Neuronal stem cell (in vitro differentiated cells): ENCODE results near the gene WWOX.

Experiments used
- DNase-seq: peaks from one replicate; pipeline ENCODE4 v3.0.0-alpha.2; 2013; ENCODE audit warnings: low spot score
- H2AFZ ChIP-seq: one replicate; pipeline ENCODE4 v1.6.1; 2013; ENCODE audit warnings: mild to moderate bottlenecking, low read length, inconsistent platforms
- H2AK5ac ChIP-seq: 2 replicates; pipeline ENCODE4 v1.6.1; 2013; ENCODE audit warnings: low read depth, mild to moderate bottlenecking, inconsistent platforms, low read length, moderate library complexity, mixed read lengths
- H2BK120ac ChIP-seq: 2 replicates; pipeline ENCODE4 v1.6.1; 2013; ENCODE audit warnings: low read depth, mild to moderate bottlenecking, inconsistent platforms, low read length, moderate library complexity, mixed read lengths
- H2BK12ac ChIP-seq: one replicate; pipeline ENCODE4 v1.6.1; 2013; ENCODE audit warnings: low read length, inconsistent platforms
- H2BK15ac ChIP-seq: 2 replicates; pipeline ENCODE4 v1.6.1; 2013; ENCODE audit warnings: mild to moderate bottlenecking, low read length, inconsistent platforms, mixed read lengths
- H2BK5ac ChIP-seq: one replicate; pipeline ENCODE4 v1.6.1; 2013; ENCODE audit warnings: inconsistent platforms, mild to moderate bottlenecking, low read length, moderate library complexity
- H3K14ac ChIP-seq: one replicate; pipeline ENCODE4 v1.6.1; 2013; ENCODE audit warnings: low read length, inconsistent platforms
- H3K18ac ChIP-seq: 2 replicates; pipeline ENCODE4 v1.6.1; 2013; ENCODE audit warnings: low read length, inconsistent platforms
- H3K23ac ChIP-seq: 2 replicates; pipeline ENCODE4 v1.6.1; 2013; ENCODE audit warnings: low read depth, mild to moderate bottlenecking, mixed read lengths, low read length, inconsistent platforms; ENCODE audit not compliant: poor library complexity
- H3K27ac ChIP-seq: replicated peaks from 3 replicates; pipeline ENCODE4 v1.5.1; 2013; ENCODE audit warnings: low read length, inconsistent platforms
- H3K27me3 ChIP-seq, 3 experiments: 2 replicates each; pipeline ENCODE4 v1.6.1; 2013; ENCODE audit warnings: low read length in 3 of 3, mild to moderate bottlenecking in 2 of 3, inconsistent platforms in 1 of 3, low read depth in 1 of 3, mixed read lengths in 1 of 3, moderate library complexity in 1 of 3; ENCODE audit not compliant: control insufficient read depth in 3 of 3, insufficient read depth in 3 of 3
- H3K36me3 ChIP-seq, 2 donors: replicated peaks in 1 of 2; 2 replicates each; pipeline ENCODE4 v1.6.1; 2013; ENCODE audit warnings: low read length in 2 of 2; ENCODE audit not compliant: control insufficient read depth in 2 of 2, insufficient read depth in 2 of 2
- H3K4ac ChIP-seq: 2 replicates; pipeline ENCODE4 v1.6.1; 2013; ENCODE audit warnings: inconsistent platforms, mild to moderate bottlenecking, low read length, moderate library complexity
- H3K4me1 ChIP-seq, 2 donors: 1 replicate in 1 of 2; 2 replicates in 1 of 2; pipeline ENCODE4 v1.6.1; 2013; ENCODE audit warnings: low read length in 2 of 2, low read depth in 1 of 2; ENCODE audit not compliant: control insufficient read depth in 2 of 2, insufficient read depth in 1 of 2
- H3K4me2 ChIP-seq: one replicate; pipeline ENCODE4 v1.6.1; 2013; ENCODE audit warnings: mild to moderate bottlenecking, low read length, inconsistent platforms; ENCODE audit not compliant: insufficient read depth, poor library complexity, severe bottlenecking
- H3K4me3 ChIP-seq, 2 donors: 2 replicates each; pipeline ENCODE4 v1.5.1; 2013; ENCODE audit warnings: low read length in 2 of 2, mild to moderate bottlenecking in 2 of 2, inconsistent platforms in 1 of 2, moderate library complexity in 1 of 2
- H3K79me1 ChIP-seq: one replicate; pipeline ENCODE4 v1.6.1; 2013; ENCODE audit warnings: low read depth, mild to moderate bottlenecking, inconsistent platforms, low read length, moderate library complexity
- H3K9ac ChIP-seq: one replicate; pipeline ENCODE4 v1.6.1; 2013; ENCODE audit warnings: mild to moderate bottlenecking, low read depth, low read length, inconsistent platforms; ENCODE audit not compliant: poor library complexity
- H3K9me3 ChIP-seq, 2 donors: replicated peaks in 1 of 2; 2 replicates each; pipeline versions ENCODE3 to v1.6.1; 2013; ENCODE audit warnings: low read length in 2 of 2, mild to moderate bottlenecking in 2 of 2, inconsistent platforms in 1 of 2, low read depth in 1 of 2, mixed read lengths in 1 of 2, moderate library complexity in 1 of 2; ENCODE audit not compliant: control insufficient read depth in 2 of 2, insufficient read depth in 1 of 2
- H4K8ac ChIP-seq: one replicate; pipeline ENCODE4 v1.6.1; 2013; ENCODE audit warnings: low read depth, mild to moderate bottlenecking, inconsistent platforms, low read length, moderate library complexity
- H4K91ac ChIP-seq: one replicate; pipeline ENCODE4 v1.6.1; 2013; ENCODE audit warnings: low read length, low read depth, mild to moderate bottlenecking, inconsistent platforms; ENCODE audit not compliant: poor library complexity
- WGBS, 2 donors: extraction: QIAGEN DNeasy Blood & Tissue Kit; methylation state at CpG; one replicate each; pipeline ENCODE4 v1.1.7; 2013; ENCODE audit warnings: missing lambda C conversion rate in 2 of 2, mixed read lengths in 1 of 2; ENCODE audit not compliant: insufficient read length in 2 of 2, insufficient replicate concordance in 1 of 2; ENCODE audit errors: extremely low coverage in 2 of 2; 5-methylcytosine and 5-hydroxymethylcytosine counted together

The WWOX gene

GRCh38 chr16:78675312-78675711, 575.9 kb downstream of the WWOX start:
- Histone ChIP-seq H2BK12ac (no peak overlapping the region), H2BK15ac (no peak overlapping the region), H3K27ac (no peak overlapping the region), H3K9ac (no peak overlapping the region), H3K4me3 (no peak overlapping the region), H2AK5ac (no peak overlapping the region), H3K4me1 (peaks cover 4 to 8% of the 10 kb centered on the region in 2 donors), H3K4ac (no peak overlapping the region), H3K27me3 (no peaks in the 10 kb centered on the region), H2BK120ac (no peak overlapping the region), H3K4me2 (no peak overlapping the region), H3K23ac (no peak overlapping the region), H3K18ac (no peak overlapping the region), H3K79me1 (no peaks in the 10 kb centered on the region), H4K91ac (no peak overlapping the region), H3K9me3 (no peaks in the 10 kb centered on the region), H2BK5ac (no peak overlapping the region), H3K36me3 (no peaks in the 10 kb centered on the region), H4K8ac (no peak overlapping the region), H3K14ac (no peak overlapping the region), H2AFZ (no peak overlapping the region)
- no peak for DNase-seq
- WGBS, 2 donors, result no CpG with 5 or more reads among the region's 6 CpGs

DNA sequence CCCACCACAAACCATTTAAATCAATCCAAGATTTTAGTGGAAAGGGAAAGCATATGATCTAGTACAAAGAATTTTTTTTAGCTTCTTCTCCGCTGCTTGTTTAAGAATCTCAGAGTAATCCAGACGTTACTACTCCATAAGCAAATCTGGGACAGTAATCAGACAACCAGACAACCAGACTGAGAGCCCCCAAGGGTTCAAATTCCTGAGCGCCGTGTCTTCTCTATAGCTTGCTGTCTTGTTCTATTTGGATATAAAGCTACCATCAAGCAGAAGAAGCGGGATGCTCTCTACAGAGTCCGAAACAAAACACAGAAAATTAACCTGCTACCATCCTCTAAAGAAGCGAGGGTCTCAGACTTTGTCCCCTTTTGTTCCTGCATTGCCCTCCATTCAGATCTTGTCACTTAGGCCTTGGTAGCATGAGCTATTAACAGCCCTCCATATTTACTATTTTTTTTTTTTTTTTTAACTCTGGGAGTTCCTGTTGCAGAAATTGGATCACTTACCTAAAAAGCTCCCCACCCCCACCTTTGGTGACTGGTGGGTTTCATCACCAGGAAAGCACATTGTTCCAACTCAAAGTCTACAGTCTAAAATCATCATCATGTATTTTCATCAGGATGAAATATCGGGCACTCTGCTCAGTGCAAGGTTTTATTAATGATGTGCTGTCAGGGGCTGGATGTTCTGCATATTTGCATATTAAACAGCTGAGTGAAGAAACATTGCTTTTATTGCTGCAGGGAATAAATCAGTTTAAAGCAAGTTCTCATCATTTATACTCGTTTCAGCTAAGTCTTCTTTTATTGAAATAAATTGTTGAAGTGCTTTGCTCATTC, 576.7 kb downstream of the WWOX start:
- Histone ChIP-seq H3K27me3 (no peaks in the 10 kb centered on the region), H3K79me1 (no peaks in the 10 kb centered on the region), H3K4me1 (peaks cover 4 to 8% of the 10 kb centered on the region in 2 donors), H3K4me2 (no peak overlapping the region), H3K23ac (no peak overlapping the region), H3K4me3 (no peak overlapping the region), H3K4ac (no peak overlapping the region), H3K9ac (no peak overlapping the region), H3K14ac (no peak overlapping the region), H2BK120ac (no peak overlapping the region), H2AFZ (no peak overlapping the region), H2AK5ac (no peak overlapping the region), H2BK5ac (no peak overlapping the region), H3K18ac (no peak overlapping the region), H4K91ac (no peak overlapping the region), H2BK15ac (no peak overlapping the region), H3K27ac (no peak overlapping the region), H4K8ac (no peak overlapping the region), H3K36me3 (no peaks in the 10 kb centered on the region), H3K9me3 (no peaks in the 10 kb centered on the region), H2BK12ac (no peak overlapping the region)
- no CpG with 5 or more reads among the region's 9 CpGs for WGBS, 2 donors
- DNase-seq, result no peak

DNA sequence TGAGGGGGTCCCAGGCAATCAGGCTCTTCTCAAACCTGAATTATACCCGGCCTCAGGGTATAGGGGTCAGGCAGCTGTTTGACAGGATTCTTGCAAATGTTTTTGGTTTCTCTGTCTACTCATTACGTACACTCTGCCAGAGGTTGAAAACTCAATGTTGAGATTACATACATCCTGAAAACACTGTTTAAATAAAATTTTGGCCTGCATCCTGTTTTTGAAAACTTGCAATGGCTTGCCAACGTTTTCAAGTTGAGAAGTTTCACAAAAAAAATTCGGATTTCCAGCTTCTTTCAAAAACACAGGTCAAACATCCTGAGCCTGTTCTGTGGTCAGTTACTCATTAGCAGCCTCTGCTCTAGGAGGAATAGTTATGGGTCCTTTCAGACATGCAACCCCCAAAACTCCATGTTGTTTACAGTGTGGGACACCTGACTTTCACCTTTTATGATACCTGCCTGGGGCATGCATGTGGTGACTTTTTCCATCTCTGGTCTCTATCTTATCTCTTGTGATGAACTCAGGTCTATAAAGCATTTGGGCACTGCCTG, 577.8 kb downstream of the WWOX start:
- H2BK5ac ChIP-seq, result no peak overlapping the region
- no peaks in the 10 kb centered on the region for H3K27me3 ChIP-seq
- H3K4me2 ChIP-seq, result no peak overlapping the region
- no peak overlapping the region for H4K91ac ChIP-seq
- DNase-seq, result no peak
- peaks cover 4 to 8% of the 10 kb centered on the region in 2 donors for H3K4me1 ChIP-seq
- H3K4me3 ChIP-seq, result no peak overlapping the region
- no peak overlapping the region for H3K23ac ChIP-seq
- H2BK15ac ChIP-seq, result no peak overlapping the region
- no peak overlapping the region for H3K27ac ChIP-seq
- H2BK12ac ChIP-seq, result no peak overlapping the region
- H3K9ac ChIP-seq, result no peak overlapping the region
- no peaks in the 10 kb centered on the region for H3K36me3 ChIP-seq
- H3K9me3 ChIP-seq, result no peaks in the 10 kb centered on the region
- H3K18ac ChIP-seq, result no peak overlapping the region
- no peak overlapping the region for H2AFZ ChIP-seq
- no peak overlapping the region for H2AK5ac ChIP-seq
- H3K79me1 ChIP-seq, result no peaks in the 10 kb centered on the region
- H3K4ac ChIP-seq, result no peak overlapping the region
- WGBS, 2 donors, result no CpG with 5 or more reads among the region's 4 CpGs
- no peak overlapping the region for H3K14ac ChIP-seq
- no peak overlapping the region for H2BK120ac ChIP-seq
- H4K8ac ChIP-seq, result no peak overlapping the region

GRCh38 chr16:78679546-78679945, 580.1 kb downstream of the WWOX start:
- Histone ChIP-seq H3K27ac (no peak overlapping the region), H3K14ac (no peak overlapping the region), H3K4ac (no peak overlapping the region), H3K4me3 (no peak overlapping the region), H3K79me1 (no peaks in the 10 kb centered on the region), H2BK120ac (no peak overlapping the region), H2BK5ac (no peak overlapping the region), H3K4me1 (peaks cover 3 to 4% of the 10 kb centered on the region in 2 donors), H3K9ac (no peak overlapping the region), H3K18ac (no peak overlapping the region), H3K9me3 (no peaks in the 10 kb centered on the region), H2BK15ac (no peak overlapping the region), H4K8ac (no peak overlapping the region), H2AK5ac (no peak overlapping the region), H3K36me3 (no peaks in the 10 kb centered on the region), H4K91ac (no peak overlapping the region), H3K23ac (no peak overlapping the region), H2BK12ac (no peak overlapping the region), H2AFZ (no peak overlapping the region), H3K27me3 (no peaks in the 10 kb centered on the region), H3K4me2 (no peak overlapping the region)
- no peak for DNase-seq
- no CpG with 5 or more reads among the region's 2 CpGs for WGBS, 2 donors
